ENCODE data around the gene NBPF6. TPM values are rescaled to one million over a fixed set of nuclear protein-coding genes. Genes with fewer than 3 reads are reported as not detected.
"Not testable (repeated sequence)": the region's sequence is repeated elsewhere in the genome, so short reads cannot be mapped to it uniquely, and the experiment has no call there.

The NBPF6 gene
- total RNA-seq, 1 donor from 2014 or later, result not detected

DNA sequence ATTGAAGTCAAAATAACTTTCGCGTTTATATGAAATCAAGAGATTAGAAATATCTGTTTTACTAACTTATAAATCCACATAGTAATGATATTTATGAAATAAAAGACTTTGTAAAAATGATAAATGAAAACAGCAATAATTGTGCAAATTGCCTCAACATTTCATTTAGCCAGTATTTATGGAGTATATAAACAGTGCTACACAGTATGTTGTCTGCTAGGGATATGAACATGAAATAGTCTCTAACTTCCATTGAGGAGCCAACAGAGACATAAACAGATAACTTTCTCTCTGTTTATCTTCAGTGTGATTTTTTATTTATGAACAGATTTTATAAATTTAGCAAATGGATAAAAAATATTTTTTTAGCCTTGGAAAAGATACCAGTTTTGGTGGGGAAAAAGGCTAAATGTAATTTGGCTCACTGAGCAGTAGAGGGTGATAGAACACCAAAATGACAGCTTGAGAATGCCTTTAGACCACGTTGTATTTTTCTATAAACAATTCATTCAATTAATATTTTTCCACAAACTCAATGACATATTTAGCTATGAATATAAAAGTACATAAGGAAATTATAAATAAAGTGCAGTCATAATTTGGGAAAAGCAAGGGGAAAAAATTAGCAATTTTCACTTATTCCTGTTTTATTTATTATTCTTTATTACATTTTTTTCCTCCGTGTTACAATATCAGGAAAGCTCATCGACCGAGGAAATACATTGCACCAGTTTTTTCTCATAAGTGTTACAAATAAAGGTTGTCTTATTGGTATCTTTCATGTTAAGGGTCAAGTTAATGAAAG lies 62.3 kb downstream of the NBPF6 start:
- ATAC-seq (peak; percentile 73), DNase-seq (no peak)
- no peaks in the 10 kb centered on the region for H3K36me3 ChIP-seq
- H3K9me3 ChIP-seq, result no peaks in the 10 kb centered on the region
- intact Hi-C loops (cut with DNase I), result loop anchor here (10.0 kb wide), 1 partner anchor 132 kb away; no protein-coding TSS in a partner anchor
- no peaks in the 10 kb centered on the region for H3K27me3 ChIP-seq
- H3K4me1 ChIP-seq, result no peaks in the 10 kb centered on the region
- no peak overlapping the region for H3K27ac ChIP-seq
- no peak overlapping the region for H3K4me3 ChIP-seq
- TF ChIP-seq, protein P1, sequence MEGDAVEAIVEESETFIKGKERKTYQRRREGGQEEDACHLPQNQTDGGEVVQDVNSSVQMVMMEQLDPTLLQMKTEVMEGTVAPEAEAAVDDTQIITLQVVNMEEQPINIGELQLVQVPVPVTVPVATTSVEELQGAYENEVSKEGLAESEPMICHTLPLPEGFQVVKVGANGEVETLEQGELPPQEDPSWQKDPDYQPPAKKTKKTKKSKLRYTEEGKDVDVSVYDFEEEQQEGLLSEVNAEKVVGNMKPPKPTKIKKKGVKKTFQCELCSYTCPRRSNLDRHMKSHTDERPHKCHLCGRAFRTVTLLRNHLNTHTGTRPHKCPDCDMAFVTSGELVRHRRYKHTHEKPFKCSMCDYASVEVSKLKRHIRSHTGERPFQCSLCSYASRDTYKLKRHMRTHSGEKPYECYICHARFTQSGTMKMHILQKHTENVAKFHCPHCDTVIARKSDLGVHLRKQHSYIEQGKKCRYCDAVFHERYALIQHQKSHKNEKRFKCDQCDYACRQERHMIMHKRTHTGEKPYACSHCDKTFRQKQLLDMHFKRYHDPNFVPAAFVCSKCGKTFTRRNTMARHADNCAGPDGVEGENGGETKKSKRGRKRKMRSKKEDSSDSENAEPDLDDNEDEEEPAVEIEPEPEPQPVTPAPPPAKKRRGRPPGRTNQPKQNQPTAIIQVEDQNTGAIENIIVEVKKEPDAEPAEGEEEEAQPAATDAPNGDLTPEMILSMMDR (IDR thresholded peaks at IDR 0.05), result peak; percentile 93

DNA sequence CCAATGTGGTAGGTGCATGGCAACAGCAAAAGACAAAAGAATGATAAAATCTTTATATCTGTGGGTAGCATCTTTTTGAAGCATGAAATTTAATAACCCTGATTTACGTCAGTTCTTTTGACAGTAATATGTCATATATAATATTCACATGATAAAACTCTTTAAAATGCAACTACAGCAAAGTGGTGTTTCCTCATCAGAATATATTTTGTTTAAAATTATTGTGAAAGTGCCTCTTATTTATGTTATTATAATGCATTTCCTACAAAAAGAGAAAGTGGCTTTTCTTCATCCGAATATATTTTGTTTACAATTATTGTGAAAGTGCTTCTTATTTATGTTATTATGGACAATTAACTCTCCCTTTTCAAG lies 62.9 kb downstream of the NBPF6 start:
- Histone ChIP-seq H3K4me1 (no peaks in the 10 kb centered on the region), H3K4me3 (no peak overlapping the region), H3K36me3 (no peaks in the 10 kb centered on the region), H3K27ac (no peak overlapping the region), H3K9me3 (no peaks in the 10 kb centered on the region), H3K27me3 (no peaks in the 10 kb centered on the region)
- TF ChIP-seq, protein P1 (IDR thresholded peaks at IDR 0.05), result no peak
- intact Hi-C loops (cut with DNase I), result loop anchor here (10.0 kb wide), 1 partner anchor 132 kb away; no protein-coding TSS in a partner anchor
- DNase-seq (no peak), ATAC-seq (no peak)

DNA sequence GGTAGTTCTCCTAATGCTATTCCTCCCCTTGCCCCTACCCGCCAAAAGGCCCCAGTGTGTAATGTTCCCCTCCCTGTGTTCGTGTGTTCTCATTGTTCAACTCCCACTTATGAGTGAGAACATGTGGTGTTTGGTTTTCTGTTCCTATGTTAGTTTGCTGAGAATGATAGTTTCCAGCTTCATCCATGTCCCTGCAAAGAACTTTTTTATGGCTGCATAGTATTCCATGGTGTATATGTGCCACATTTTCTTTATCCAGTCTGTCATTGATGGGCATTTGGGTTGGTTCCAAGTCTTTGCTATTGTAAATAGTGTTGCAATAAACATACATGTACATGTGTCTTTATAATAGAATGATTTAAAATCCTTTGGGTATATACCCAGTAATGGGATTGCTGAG lies 63.8 kb downstream of the NBPF6 start:
- DNase-seq, H3K27ac ChIP-seq, H3K27me3 ChIP-seq, ATAC-seq, H3K9me3 ChIP-seq, H3K4me3 ChIP-seq, H3K36me3 ChIP-seq, H3K4me1 ChIP-seq: not testable (repeated sequence)
- intact Hi-C loops (cut with DNase I), result loop anchor here (10.0 kb wide), 1 partner anchor 131 kb away; no protein-coding TSS in a partner anchor

DNA sequence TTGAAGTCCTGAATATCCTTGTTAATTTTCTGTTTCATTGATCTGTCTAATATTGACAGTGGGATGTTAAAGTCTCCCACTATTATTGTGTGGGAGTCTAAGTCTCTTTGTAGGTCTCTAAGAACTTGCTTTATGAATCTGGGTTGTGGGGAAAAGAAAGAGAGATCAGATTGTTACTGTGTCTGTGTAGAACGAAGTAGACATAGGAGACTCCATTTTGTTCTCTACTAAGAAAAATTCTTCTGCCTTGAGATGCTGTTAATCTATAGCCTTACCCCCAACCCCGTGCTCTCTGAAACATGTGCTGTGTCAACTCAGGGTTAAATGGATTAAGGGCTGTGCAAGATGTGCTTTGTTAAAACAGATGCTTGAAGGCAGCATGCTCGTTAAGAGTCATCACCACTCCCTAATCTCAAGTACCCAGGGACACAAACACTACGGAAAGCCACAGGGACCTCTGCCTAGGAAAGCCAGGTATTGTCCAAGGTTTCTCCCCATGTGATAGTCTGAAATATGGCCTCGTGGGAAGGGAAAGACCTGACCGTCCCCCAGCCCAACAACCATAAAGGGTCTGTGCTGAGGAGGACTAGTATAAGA lies 67.3 kb downstream of the NBPF6 start:
- not testable (repeated sequence) for H3K27ac ChIP-seq, H3K27me3 ChIP-seq, H3K36me3 ChIP-seq, DNase-seq, ATAC-seq, H3K4me3 ChIP-seq, H3K4me1 ChIP-seq, H3K9me3 ChIP-seq
- intact Hi-C loops (cut with DNase I), result loop anchor here (10.0 kb wide), 1 partner anchor 127 kb away; no protein-coding TSS in a partner anchor

Other genes starting within 250 kb of the NBPF6 start
- 46.6 TPM for gene SLC25A24, start 250.0 kb upstream of the NBPF6 start, total RNA-seq
- not detected for gene NBPF4, start 206.3 kb upstream of the NBPF6 start, total RNA-seq
- gene EEIG2, start 109.8 kb downstream of the NBPF6 start, total RNA-seq, result 12.7 TPM
- 5.6 TPM for gene HENMT1, start 210.8 kb downstream of the NBPF6 start, total RNA-seq
- 39.3 TPM for gene PRPF38B, start 242.0 kb downstream of the NBPF6 start, total RNA-seq